Heart right ventricle (tissue), 16 donors: ENCODE data around the gene CASKIN1. TPM values are rescaled to one million over a fixed set of nuclear protein-coding genes. Genes with fewer than 3 reads are reported as not detected.

Experiments
- ATAC-seq, 8 donors: fragments of 200-7000 bp; cut with Tn5 transposase; one replicate each; pipeline ENCODE4 v1.9.1; 2020; ENCODE audit warnings: mild to moderate bottlenecking in 8 of 8, moderate library complexity in 8 of 8, moderate number of reproducible peaks in 1 of 8
- DNase-seq, 2 donors: peaks; one replicate each; pipeline ENCODE4 v3.0.0-alpha.2; 2020
- H3K27ac ChIP-seq, 10 donors: fragments of 200-600 bp; sonication (generic) in 2 of 10; one replicate each; pipeline versions ENCODE4 v1.5.0 to v1.8.0; 2020 to 2022; ENCODE audit warnings: mild to moderate bottlenecking in 3 of 10
- H3K27me3 ChIP-seq, 7 donors: fragments of 200-600 bp; one replicate each; pipeline ENCODE4 v1.8.0; 2021 to 2022; ENCODE audit warnings: mild to moderate bottlenecking in 2 of 7
- H3K36me3 ChIP-seq, 9 donors: fragments of 200-600 bp; sonication (generic) in 1 of 9; one replicate each; pipeline versions ENCODE4 v1.5.0 to v1.8.0; 2020 to 2022; ENCODE audit warnings: mild to moderate bottlenecking in 2 of 9
- H3K4me1 ChIP-seq, 9 donors: fragments of 200-600 bp; sonication (generic) in 1 of 9; one replicate each; pipeline versions ENCODE4 v1.5.0 to v1.8.0; 2020 to 2022; ENCODE audit warnings: mild to moderate bottlenecking in 4 of 9
- H3K4me3 ChIP-seq, 10 donors: fragments of 200-600 bp; sonication (generic) in 2 of 10; one replicate each; pipeline versions ENCODE4 v1.5.0 to v1.8.0; 2020 to 2022; ENCODE audit warnings: mild to moderate bottlenecking in 7 of 10, moderate library complexity in 2 of 10
- H3K9me3 ChIP-seq, 11 donors: fragments of 200-600 bp in 10 of 11; sonication (generic) in 2 of 11; one replicate each; pipeline versions ENCODE4 v1.5.0 to v1.8.0; 2013 to 2022; ENCODE audit warnings: mild to moderate bottlenecking in 2 of 11, control low read depth in 1 of 11, moderate library complexity in 1 of 11
- CTCF ChIP-seq, 9 donors: fragments of 200-600 bp; sonication (generic) in 2 of 9; IDR thresholded peaks; one replicate each; pipeline versions ENCODE4 v1.5.0 to v1.8.0; 2021 to 2022; ENCODE audit warnings: antibody characterized with exemption in 9 of 9, mild to moderate bottlenecking in 5 of 9, moderate library complexity in 1 of 9
- WGBS, 2 donors: extraction: QIAGEN DNeasy Blood & Tissue Kit; methylation state at CpG; one replicate each; pipeline ENCODE4 v1.1.7; 2013; ENCODE audit warnings: inconsistent platforms in 1 of 2; 5-methylcytosine and 5-hydroxymethylcytosine counted together
- intact Hi-C, 10 donors: fragments of 100-400 bp; cut with DNase I; formaldehyde crosslinking; loops; one replicate each; pipeline versions ENCODE4 v1.11.1 to v1.14.2; 2022
- polyA plus RNA-seq, 2 donors: library from polyadenylated mRNA; stranded (reverse); fragments of 200-250 nt; gene quantifications; one replicate each; pipeline ENCODE4 v1.2.3, GENCODE V29; 2013
- total RNA-seq, 10 donors: library from RNA; stranded (reverse); fragmentation: NEBNext Ultra II Directional in 3 of 10; extraction: Animal tissue kit (Norgen Biotek cat#: 25700) in 3 of 10; gene quantifications; one replicate each; pipeline versions ENCODE4 v1.2.1 to v1.2.4, GENCODE V29; 2021 to 2023
- donor health status: Arrhythmogenic right ventricular cardiomyopathy.
- donor health status: ischemic (EF 13 %, LVEDD 7.1; RV severe dilation, severe dysfunction).
- donor health status: healthy with polysubstance abuse.
- donor health status: DM: no; HTN: yes; CAD: no.
- donor health status: DM: no; HTN: no; CAD: no.
- donor health status: ischemic (EF 25% LVEDD 6.9; RV normal size, moderate dysfunction).
- donor health status: ischemic (EF 25% LVEDD 5.7; RV mildly dilated, moderate dysfunction).
- donor health status: healthy.
- donor health status: DM: yes; HTN: yes; CAD: no.
- donor health status: Ischemic cardiomyopathy.
- donor health status: ischemic (EF 35%, LVEDD 5.7; RV mildly dilated, moderate dysfunction).
- donor health status: nonischemic (EF 11% LVEDD 7.7; RV severe dilation, severe dysfunction).
- donor health status: DM: yes; HTN: yes; CAD: no.
- donor health status: PGD.
- donor health status: ischemic (EF 29% LVEDD 5.4; RV normal size, mild dysfunction).
- donor health status: nonischemic (EF 23%, LVEDD 6.1; RV moderate dilation, normal function).

Gene CASKIN1
- total and polyA plus RNA-seq, 12 donors = 0.24 to 6.0 (median 1.1) TPM

GRCh38 chr16:2187212-2187611 lies 9.2 kb downstream of the CASKIN1 start:
- intact Hi-C loops = no loop called here
- no peak for ATAC-seq
- TF ChIP-seq CTCF (IDR thresholded peaks at IDR 0.05) = no peak

GRCh38 chr16:2186505-2186904 lies 9.9 kb downstream of the CASKIN1 start:
- Histone ChIP-seq H3K4me3 (no peak overlapping the region), H3K4me1 (no peaks in the 10 kb centered on the region), H3K9me3 (no peaks in the 10 kb centered on the region), H3K36me3 (no peaks in the 10 kb centered on the region), H3K27ac (no peak overlapping the region), H3K27me3 (no peaks in the 10 kb centered on the region)
- DNase-seq (no peak), ATAC-seq (no peak)
- intact Hi-C loops = no loop called here
- WGBS, 2 donors = 79 to 89% methylated on average over 20 of the region's 20 CpGs
- TF ChIP-seq CTCF (IDR thresholded peaks at IDR 0.05) = no peak

More at GRCh38 chr16:2187212-2187611, 9.2 kb downstream of the CASKIN1 start:
- WGBS, 2 donors = 79 to 81% methylated on average over 17 of the region's 17 CpGs
- Histone ChIP-seq H3K4me3 (no peak overlapping the region), H3K4me1 (no peaks in the 10 kb centered on the region), H3K9me3 (no peaks in the 10 kb centered on the region), H3K27ac (no peak overlapping the region), H3K36me3 (no peaks in the 10 kb centered on the region), H3K27me3 (no peaks in the 10 kb centered on the region)
- DNase-seq = no peak

GRCh38 chr16:2186064-2186463 lies 10.3 kb downstream of the CASKIN1 start:
- intact Hi-C loops = no loop called here
- no peak overlapping the region for H3K27ac ChIP-seq
- ATAC-seq (no peak), DNase-seq (no peak)
- TF ChIP-seq CTCF (IDR thresholded peaks at IDR 0.05) = no peak
- WGBS, 2 donors = 88 to 91% methylated on average over 13 of the region's 13 CpGs
- H3K36me3 ChIP-seq = no peaks in the 10 kb centered on the region
- no peaks in the 10 kb centered on the region for H3K27me3 ChIP-seq
- H3K4me1 ChIP-seq = no peaks in the 10 kb centered on the region
- H3K9me3 ChIP-seq = no peaks in the 10 kb centered on the region
- no peak overlapping the region for H3K4me3 ChIP-seq

GRCh38 chr16:2184962-2185361 lies 11.4 kb downstream of the CASKIN1 start:
- no peak overlapping the region for H3K27ac ChIP-seq
- H3K9me3 ChIP-seq = no peaks in the 10 kb centered on the region
- no peak for ATAC-seq
- intact Hi-C loops = no loop called here
- no peak overlapping the region for H3K4me3 ChIP-seq
- TF ChIP-seq CTCF (IDR thresholded peaks at IDR 0.05) = no peak
- no peak for DNase-seq
- no peaks in the 10 kb centered on the region for H3K4me1 ChIP-seq
- H3K36me3 ChIP-seq = no peaks in the 10 kb centered on the region
- 86 to 87% methylated on average over 17 to 20 of the region's 20 CpGs for WGBS, 2 donors
- no peaks in the 10 kb centered on the region for H3K27me3 ChIP-seq
